HG03196 (cell line): Measurements from ENCODE around the gene HAGH.
A peak's percentile ranks its signal among the peaks of the same experiment; 100 is the strongest.

Experiments
- ATAC-seq: cut with Tn5 transposase; IDR thresholded peaks from one replicate; pipeline ENCODE4 v1.9.1; 2021; ENCODE audit not compliant: unreplicated experiment

HAGH gene

GRCh38 chr16:1775006-1775845 lies 51.4 kb downstream of the HAGH start:
- ATAC-seq: no peak

- no peak for ATAC-seq
Measured at GRCh38 chr16:1774448-1774780, 52.2 kb downstream of the HAGH start.

DNA sequence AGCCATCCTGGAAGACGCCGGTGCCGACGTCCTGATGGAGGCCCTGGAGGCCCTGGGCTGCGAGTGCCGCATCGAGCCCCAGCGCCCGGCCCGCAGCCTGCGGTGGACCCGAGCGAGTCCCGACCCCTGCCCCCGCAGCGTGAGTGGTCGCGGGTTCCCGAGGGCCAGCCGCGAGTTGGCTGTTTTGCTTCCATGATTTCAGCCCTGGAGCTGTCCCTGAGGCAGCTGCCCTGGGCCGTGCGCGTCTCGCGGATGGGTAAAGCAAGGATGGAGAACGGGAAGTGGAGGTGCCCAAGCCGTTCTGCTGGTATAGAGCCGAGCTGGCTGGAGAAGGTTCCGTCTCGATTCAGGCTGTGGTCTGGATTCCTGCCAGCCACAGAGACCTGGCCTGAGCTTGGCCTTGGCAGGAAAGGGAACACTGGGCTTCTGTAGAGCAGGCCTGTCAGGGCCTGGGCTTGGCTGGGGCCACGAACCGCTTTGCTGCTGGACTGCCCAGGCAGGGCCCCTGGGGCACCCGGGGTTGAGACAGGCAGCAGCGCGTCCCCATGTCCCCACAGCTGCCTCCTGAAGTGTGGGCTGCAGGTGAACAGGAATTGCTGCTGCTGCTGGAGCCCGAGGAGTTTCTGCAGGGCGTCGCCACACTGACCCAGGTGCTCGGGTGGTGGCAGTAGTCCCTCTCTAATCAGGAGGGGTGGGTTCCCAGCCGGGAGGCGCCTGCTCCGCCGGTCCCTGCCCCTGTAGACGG lies 52.8 kb downstream of the HAGH start:
- ATAC-seq: no peak

GRCh38 chr16:1772908-1773702 lies 53.5 kb downstream of the HAGH start, which contains the start of gene MRPS34:
TSS of gene MRPS34 (minus strand) at chr16:1773134. CDS start at chr16:1773119, 15 bp downstream.
- peak; percentile 39 for ATAC-seq

- no peak for ATAC-seq
Measured at GRCh38 chr16:1772362-1772907, 54.2 kb downstream of the HAGH start, which contains the start of gene EME2. TSS of gene EME2 (plus strand) at chr16:1772810. CDS start at chr16:1773228, 418 bp downstream.

DNA sequence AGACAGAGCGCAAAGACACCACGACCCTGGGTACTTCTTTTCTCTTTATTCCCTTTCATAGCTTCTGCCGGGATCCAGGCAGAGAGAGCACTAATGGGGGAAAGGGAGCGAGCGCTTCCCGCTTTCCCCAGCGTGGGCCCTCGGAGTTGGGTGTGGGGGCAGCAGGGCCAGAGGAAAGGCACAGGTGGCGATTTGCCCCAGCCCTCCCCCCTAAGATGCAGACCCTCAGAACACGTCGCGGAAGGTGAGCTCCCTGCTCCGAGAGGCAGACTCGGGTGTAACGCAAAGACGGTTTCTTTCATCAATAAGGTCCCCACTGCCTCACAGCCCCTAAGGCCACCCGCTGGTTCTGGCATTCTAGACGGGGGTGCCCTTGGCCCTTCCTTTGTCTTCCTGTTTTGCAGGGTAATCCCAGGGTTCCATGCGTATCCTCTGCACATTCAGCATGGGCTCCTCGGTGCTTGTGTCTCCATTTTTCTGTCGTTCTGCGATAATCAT lies 54.7 kb downstream of the HAGH start:
- ATAC-seq: no peak

DNA sequence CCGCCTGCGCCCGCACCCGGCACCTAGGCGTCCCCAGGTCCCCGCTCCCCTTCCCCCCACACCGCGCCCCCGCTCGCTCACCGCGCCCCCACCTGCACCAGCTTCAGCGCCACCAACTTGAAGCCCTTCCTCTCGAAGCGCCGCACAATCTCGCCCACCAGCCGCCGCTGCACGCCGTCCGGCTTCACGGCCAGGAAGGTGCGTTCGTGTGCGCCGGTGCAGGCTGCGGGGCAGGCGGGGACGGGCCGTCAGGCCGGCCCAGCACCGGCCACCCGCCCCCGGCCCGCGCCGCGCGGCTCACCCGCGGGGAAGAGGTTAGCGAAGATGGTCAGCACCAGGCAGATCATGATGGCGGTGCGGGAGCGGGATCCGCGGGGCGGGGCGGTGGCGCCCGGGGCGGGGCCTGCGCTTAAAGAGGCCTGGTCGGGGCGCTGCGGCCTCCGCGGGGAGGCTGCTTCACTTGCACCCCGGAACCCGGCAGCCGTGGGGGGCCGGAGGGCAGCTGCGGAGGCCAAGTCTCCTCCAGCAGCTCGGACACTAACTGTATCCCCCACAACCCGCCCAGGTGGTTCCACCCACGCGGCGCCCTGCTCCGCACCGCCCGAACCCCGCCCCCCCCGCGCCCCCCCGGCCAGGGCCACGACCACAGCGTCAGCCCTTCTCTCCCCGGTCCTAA lies 55.3 kb downstream of the HAGH start, which contains the start of gene NME3:
TSS of gene NME3 (minus strand) at position 356 of the 676 bp plus-strand sequence. CDS start at position 347, 9 bp downstream.
- no peak for ATAC-seq

DNA sequence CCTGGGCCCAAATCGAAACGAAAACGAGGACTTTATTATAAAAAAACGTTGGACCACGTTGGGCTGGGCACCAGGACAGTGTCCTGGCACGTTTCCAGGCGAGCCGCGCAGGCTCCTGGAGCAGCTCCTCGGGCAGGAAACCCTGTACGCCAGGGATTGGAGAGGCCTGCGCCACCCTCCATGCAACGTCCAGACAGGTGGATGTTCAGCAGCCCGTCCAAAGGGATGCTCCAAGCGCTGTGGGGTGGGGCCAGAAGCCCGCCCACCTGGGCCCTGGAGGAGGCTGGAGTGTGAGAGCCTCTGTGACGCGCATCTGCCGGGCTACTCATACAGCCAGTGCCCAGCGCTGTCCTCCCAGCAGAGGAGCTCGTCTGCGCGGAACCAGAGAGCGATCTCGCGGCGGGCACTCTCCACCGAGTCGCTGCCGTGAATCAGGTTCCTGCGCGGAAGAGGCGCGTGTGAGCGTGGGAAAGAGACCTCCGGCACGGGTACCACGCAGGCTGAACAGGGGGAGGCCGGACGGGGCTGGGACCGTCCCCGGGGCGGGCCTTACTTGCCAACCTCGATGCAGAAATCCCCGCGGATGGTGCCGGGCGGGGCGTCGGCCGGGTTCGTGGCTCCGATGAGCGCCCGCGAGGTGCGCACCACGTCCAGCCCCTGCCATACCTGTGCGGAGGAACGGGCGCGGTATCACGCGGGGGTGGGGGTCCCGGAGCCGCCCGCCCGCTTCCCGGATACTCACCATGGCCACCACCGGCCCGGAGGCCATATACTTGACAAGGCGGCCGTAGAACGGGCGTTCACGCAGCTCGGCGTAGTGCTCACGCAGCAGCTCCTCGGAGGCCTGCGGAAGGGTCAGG lies 56.1 kb downstream of the HAGH start:
- no peak for ATAC-seq

DNA sequence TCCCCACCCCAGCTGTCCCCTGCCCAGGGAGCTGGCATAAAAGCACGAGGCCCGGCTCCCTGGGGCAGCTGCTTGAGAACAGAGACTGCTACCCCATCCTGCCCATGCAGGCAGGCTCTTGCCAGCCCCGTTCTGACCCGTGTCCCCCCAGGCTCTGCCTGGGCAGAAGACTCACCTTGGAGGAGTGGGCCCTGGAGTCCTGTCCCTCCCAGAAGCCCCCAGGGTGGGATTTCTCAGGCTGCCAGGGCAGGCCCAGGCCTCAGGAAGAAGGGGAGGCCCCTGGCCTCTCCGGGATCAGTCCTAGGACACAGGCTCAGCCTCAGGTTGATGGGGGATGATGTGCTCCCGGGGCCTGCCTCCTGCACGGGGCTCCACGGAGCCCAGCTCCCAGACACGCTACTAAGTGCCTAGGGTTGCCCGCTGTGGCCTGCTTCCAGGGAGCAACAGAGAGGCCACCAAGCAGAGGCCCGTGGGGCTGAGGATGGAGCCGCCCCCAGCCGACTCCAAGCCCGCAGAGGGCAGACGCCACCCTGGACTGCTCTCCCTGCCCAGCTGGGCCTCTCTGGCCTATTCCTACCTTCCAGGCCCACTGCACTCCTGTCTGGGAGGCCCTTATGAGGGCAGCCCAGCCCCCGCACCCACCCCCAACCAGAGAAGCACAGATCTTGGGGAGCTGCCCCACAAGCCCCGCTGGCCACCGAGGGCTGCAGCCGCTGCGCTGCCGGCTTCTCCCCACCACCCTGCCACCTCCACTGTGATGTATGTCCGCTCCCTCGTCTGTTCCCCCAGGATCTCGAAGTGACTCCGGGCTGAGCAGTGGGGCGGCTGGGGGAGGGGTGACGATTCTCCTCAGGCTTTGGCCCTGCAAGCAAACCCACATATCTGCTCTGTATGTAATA lies 57.0 kb downstream of the HAGH start:
- no peak for ATAC-seq

- ATAC-seq: no peak
Measured at GRCh38 chr16:1768767-1769401, 57.7 kb downstream of the HAGH start.

- no peak for ATAC-seq
Measured at GRCh38 chr16:1768061-1768766, 58.4 kb downstream of the HAGH start.

DNA sequence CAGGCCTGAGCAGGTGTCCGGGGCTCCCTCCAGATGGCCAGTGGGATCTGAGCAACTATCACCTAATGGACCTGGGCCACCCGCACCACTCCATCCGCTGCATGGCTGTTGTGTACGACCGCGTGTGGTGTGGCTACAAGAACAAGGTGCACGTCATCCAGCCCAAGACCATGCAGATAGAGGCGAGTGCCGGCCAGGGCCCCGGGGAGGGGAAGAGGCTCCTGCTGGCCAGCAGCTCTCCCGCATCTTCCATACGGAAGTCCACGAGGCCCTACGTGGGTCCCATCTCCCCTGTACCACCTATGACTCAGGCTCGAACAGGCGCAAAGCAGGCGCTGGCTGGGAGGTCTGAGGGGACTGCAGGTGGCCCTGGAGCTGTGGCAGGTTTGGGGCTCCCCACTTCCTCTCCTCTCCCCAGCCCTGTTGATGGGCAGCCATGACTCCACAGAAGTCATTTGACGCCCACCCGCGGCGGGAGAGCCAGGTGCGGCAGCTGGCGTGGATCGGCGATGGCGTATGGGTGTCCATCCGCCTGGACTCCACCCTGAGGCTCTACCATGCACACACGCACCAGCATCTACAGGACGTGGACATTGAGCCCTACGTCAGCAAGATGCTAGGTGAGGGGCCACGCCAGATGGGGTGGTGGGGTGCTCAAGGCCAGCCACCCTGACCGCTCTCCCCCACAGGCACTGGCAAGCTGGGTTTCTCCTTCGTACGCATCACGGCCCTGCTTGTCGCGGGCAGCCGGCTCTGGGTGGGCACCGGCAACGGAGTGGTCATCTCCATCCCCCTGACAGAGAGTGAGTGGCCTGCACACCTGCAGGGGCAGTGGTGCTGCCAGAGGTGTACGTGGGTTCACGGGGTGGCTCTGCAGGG lies 59.3 kb downstream of the HAGH start:
- no peak for ATAC-seq

DNA sequence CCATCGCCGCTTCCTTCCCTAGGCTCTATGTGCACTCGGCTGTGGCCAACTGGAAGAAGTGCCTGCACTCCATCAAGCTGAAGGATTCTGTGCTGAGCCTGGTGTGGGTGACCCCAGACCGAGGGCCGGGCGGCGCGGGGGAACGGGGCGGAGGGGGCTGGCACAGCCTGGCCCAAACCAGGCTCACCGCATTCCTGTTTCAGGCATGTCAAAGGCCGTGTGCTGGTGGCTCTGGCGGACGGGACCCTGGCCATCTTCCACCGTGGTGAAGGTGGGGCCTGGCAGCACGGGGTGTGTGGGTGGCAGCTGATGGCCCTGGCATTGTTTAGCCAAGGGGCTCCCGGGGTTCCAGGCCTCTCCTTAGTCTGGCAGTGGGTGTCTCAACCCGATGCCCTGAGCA lies 59.9 kb downstream of the HAGH start:
- ATAC-seq: no peak

DNA sequence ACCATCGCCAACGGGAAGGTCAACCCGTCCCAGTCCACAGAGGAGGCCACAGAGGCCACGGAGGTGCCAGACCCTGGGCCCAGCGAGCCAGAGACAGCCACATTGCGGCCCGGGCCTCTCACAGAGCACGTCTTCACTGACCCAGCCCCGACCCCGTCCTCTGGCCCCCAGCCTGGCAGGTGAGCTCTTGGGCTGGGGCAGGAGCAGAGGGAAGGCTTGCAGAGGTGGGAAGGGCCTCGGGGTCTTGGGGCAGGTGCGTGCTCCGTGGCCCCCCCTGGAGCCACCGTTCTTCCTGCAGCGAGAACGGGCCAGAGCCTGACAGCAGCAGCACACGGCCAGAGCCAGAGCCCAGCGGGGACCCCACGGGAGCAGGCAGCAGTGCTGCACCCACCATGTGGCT lies 60.4 kb downstream of the HAGH start:
- ATAC-seq: no peak

- ATAC-seq: no peak
Measured at GRCh38 chr16:1765826-1766225, 60.8 kb downstream of the HAGH start.

- ATAC-seq: no peak
Measured at GRCh38 chr16:1764971-1765370, 61.7 kb downstream of the HAGH start.
